ENCODE data around the gene DUSP16.

- TF ChIP-seq, protein P1, sequence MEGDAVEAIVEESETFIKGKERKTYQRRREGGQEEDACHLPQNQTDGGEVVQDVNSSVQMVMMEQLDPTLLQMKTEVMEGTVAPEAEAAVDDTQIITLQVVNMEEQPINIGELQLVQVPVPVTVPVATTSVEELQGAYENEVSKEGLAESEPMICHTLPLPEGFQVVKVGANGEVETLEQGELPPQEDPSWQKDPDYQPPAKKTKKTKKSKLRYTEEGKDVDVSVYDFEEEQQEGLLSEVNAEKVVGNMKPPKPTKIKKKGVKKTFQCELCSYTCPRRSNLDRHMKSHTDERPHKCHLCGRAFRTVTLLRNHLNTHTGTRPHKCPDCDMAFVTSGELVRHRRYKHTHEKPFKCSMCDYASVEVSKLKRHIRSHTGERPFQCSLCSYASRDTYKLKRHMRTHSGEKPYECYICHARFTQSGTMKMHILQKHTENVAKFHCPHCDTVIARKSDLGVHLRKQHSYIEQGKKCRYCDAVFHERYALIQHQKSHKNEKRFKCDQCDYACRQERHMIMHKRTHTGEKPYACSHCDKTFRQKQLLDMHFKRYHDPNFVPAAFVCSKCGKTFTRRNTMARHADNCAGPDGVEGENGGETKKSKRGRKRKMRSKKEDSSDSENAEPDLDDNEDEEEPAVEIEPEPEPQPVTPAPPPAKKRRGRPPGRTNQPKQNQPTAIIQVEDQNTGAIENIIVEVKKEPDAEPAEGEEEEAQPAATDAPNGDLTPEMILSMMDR (conservative IDR thresholded peaks at IDR 0.05; ENCODE audit: low read depth, low read length) = no peak
- TF ChIP-seq EZH2 (IDR thresholded peaks at IDR 0.05; ENCODE audit: borderline replicate concordance, low read depth, low read length, poor library complexity, severe bottlenecking) = no peak
These were observed 613 bp downstream of the DUSP16 start for GRCh38 chr12:12562016-12562483.
